Lower lobe of right lung (tissue), 2 donors: Measurements from ENCODE around the gene BBS7. TPM values are rescaled to one million over a fixed set of nuclear protein-coding genes. Genes with fewer than 3 reads are reported as not detected.

Source experiments
- ATAC-seq, 2 donors: fragments of 200-7000 bp; cut with Tn5 transposase; one replicate each; pipeline ENCODE4 v1.9.1; 2020 to 2022; ENCODE audit warnings: mild to moderate bottlenecking in 2 of 2, moderate library complexity in 2 of 2
- DNase-seq: peaks from one replicate; pipeline ENCODE4 v3.0.0-alpha.2; 2020
- H3K27ac ChIP-seq: fragments of 200-600 bp; one replicate; pipeline ENCODE4 v1.8.0; 2022
- H3K27me3 ChIP-seq: fragments of 200-600 bp; one replicate; pipeline ENCODE4 v1.8.0; 2022; ENCODE audit warnings: low read depth
- H3K36me3 ChIP-seq: fragments of 200-600 bp; one replicate; pipeline ENCODE4 v1.8.0; 2022; ENCODE audit warnings: mild to moderate bottlenecking
- H3K4me1 ChIP-seq: fragments of 200-600 bp; one replicate; pipeline ENCODE4 v1.8.0; 2022
- H3K4me3 ChIP-seq: fragments of 200-600 bp; one replicate; pipeline ENCODE4 v1.8.0; 2022; ENCODE audit warnings: mild to moderate bottlenecking
- H3K9me3 ChIP-seq: fragments of 200-600 bp; one replicate; pipeline ENCODE4 v1.8.0; 2022
- intact Hi-C: fragments of 100-400 bp; cut with DNase I; formaldehyde crosslinking; loops from one replicate; pipeline ENCODE4 v1.11.0; 2022
- total RNA-seq: library from RNA; stranded (reverse); fragmentation: NEBNext Ultra II Directional; extraction: Animal tissue kit (Norgen Biotek cat#: 25700); gene quantifications from one replicate; pipeline ENCODE4 v1.2.1, GENCODE V29; 2021
- TF ChIP-seq, protein P1 (sequence below): fragments of 200-600 bp; IDR thresholded peaks from one replicate; pipeline ENCODE4 v1.8.0; 2022; ENCODE audit warnings: antibody characterized with exemption, mild to moderate bottlenecking
- donor health status: DM: no; HTN: yes; CAD: no; lungs with severe emphysema.

The BBS7 gene
- total RNA-seq, 1 donor from 2014 or later = 15.1 TPM

DNA sequence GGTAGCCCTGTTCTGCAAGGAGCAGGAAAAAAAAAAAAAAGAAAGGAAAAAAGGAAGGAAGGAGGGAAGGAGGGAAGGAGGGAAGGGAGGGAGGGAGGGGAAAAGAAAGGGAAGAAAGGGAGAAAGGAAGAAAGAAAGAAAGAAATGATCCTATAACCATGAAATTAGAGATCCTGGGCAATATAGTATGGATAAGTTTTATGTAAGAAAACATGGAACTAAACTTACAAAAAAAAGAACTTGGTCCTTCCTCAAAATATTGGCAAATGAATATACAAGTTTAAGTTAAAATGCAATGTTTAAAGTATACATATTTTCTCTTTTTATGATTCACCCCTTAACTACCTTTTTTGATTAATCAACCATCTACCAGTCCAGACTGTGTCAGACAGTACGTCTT is 18.9 kb downstream of the BBS7 start:
- no peaks in the 10 kb centered on the region for H3K27me3 ChIP-seq
- H3K27ac ChIP-seq = no peak overlapping the region
- intact Hi-C loops = no loop called here
- peaks cover 33% of the 10 kb centered on the region for H3K36me3 ChIP-seq
- ATAC-seq (no peak), DNase-seq (no peak)
- H3K4me1 ChIP-seq = no peaks in the 10 kb centered on the region
- TF ChIP-seq, protein P1, sequence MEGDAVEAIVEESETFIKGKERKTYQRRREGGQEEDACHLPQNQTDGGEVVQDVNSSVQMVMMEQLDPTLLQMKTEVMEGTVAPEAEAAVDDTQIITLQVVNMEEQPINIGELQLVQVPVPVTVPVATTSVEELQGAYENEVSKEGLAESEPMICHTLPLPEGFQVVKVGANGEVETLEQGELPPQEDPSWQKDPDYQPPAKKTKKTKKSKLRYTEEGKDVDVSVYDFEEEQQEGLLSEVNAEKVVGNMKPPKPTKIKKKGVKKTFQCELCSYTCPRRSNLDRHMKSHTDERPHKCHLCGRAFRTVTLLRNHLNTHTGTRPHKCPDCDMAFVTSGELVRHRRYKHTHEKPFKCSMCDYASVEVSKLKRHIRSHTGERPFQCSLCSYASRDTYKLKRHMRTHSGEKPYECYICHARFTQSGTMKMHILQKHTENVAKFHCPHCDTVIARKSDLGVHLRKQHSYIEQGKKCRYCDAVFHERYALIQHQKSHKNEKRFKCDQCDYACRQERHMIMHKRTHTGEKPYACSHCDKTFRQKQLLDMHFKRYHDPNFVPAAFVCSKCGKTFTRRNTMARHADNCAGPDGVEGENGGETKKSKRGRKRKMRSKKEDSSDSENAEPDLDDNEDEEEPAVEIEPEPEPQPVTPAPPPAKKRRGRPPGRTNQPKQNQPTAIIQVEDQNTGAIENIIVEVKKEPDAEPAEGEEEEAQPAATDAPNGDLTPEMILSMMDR = no peak
- no peak overlapping the region for H3K4me3 ChIP-seq
- H3K9me3 ChIP-seq = no peaks in the 10 kb centered on the region

DNA sequence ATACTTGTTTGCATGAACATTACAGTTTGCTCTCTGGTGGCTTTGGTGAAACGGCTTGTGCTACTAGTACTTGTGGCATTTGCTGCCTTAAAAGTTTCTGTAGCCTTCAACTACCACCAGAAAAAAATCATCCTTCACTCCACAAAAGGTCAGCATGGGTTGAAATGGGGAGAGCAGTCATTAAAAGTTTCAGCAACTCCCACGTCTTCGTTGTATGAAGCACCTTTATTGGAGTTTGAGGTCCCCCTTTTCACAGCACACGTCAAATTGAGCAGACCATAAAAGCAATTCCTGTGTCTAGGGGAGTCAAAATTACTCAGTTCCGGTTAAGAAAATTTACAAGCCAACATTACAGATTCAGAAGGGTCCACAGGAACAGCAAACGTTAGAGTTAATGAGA is 23.6 kb downstream of the BBS7 start:
- intact Hi-C loops = no loop called here
- no peaks in the 10 kb centered on the region for H3K27me3 ChIP-seq
- TF ChIP-seq, protein P1 = no peak
- ATAC-seq (no peak), DNase-seq (no peak)
- no peak overlapping the region for H3K4me3 ChIP-seq
- no peak overlapping the region for H3K27ac ChIP-seq
- no peaks in the 10 kb centered on the region for H3K4me1 ChIP-seq
- no peaks in the 10 kb centered on the region for H3K9me3 ChIP-seq
- H3K36me3 ChIP-seq = peaks cover 63% of the 10 kb centered on the region

- peaks cover 57% of the 10 kb centered on the region for H3K36me3 ChIP-seq
- H3K4me1 ChIP-seq = no peaks in the 10 kb centered on the region
- H3K27ac ChIP-seq = no peak overlapping the region
- H3K4me3 ChIP-seq = no peak overlapping the region
- intact Hi-C loops = no loop called here
- H3K27me3 ChIP-seq = no peaks in the 10 kb centered on the region
- ATAC-seq = no peak
- TF ChIP-seq, protein P1 = no peak
- no peaks in the 10 kb centered on the region for H3K9me3 ChIP-seq
- no peak for DNase-seq
Measured at GRCh38 chr4:121842862-121843261, 27.4 kb downstream of the BBS7 start.

GRCh38 chr4:121838136-121838535 is 32.1 kb downstream of the BBS7 start:
- Histone ChIP-seq H3K4me3 (no peak overlapping the region), H3K27ac (no peak overlapping the region), H3K27me3 (no peaks in the 10 kb centered on the region), H3K36me3 (peaks cover 48% of the 10 kb centered on the region), H3K9me3 (no peaks in the 10 kb centered on the region), H3K4me1 (no peaks in the 10 kb centered on the region)
- intact Hi-C loops = no loop called here
- DNase-seq (no peak), ATAC-seq (no peak)
- TF ChIP-seq, protein P1 = no peak

DNA sequence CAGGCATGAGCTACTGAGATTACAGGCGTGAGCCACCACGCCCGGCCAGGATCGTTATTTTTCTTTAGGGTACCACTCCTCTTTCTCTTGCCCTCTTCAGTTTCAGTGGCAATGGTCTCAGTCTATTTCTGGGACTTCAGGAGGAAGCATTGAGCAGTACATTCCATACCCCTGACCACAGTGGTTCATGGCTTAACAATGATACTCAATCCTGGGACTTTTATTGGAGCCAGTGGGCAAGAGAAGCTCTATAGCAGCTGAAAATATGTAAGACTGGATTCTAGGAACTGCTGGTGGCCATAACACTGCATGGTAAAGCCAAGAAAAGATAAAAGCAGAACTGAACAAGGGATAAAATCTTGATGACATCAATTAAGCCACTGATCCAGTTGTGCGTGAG is 40.8 kb downstream of the BBS7 start:
- TF ChIP-seq, protein P1 = no peak
- no peak overlapping the region for H3K27ac ChIP-seq
- H3K36me3 ChIP-seq = peaks cover 62% of the 10 kb centered on the region
- no peak for DNase-seq
- peaks cover 5% of the 10 kb centered on the region for H3K4me1 ChIP-seq
- no peak overlapping the region for H3K4me3 ChIP-seq
- ATAC-seq = no peak
- H3K9me3 ChIP-seq = no peaks in the 10 kb centered on the region
- H3K27me3 ChIP-seq = no peaks in the 10 kb centered on the region
- intact Hi-C loops = no loop called here

DNA sequence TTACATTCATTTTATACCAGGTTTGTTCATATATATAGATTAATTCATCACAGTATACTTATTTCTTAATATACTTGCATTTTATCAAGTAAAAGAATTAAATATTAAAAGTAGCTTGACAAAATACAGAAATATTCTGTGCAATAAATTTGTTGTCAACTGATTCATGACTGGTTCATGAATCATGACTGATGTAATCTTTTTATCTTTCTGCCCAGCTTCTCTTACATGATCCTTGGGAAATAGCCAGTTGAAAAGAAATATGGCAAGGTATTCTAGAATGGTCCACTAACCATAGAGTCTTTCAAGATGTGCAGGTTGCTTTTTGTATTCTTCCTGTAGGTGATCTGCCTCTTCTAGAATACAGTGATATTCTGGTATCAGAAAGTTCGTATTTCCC is 42.4 kb downstream of the BBS7 start:
- peaks cover 46% of the 10 kb centered on the region for H3K36me3 ChIP-seq
- intact Hi-C loops = no loop called here

More for the DNA sequence above, 42.4 kb downstream of the BBS7 start:
- TF ChIP-seq, protein P1 = no peak
- Histone ChIP-seq H3K27me3 (no peaks in the 10 kb centered on the region), H3K4me3 (no peak overlapping the region), H3K27ac (no peak overlapping the region), H3K9me3 (no peaks in the 10 kb centered on the region), H3K4me1 (peaks cover 16% of the 10 kb centered on the region)
- ATAC-seq (no peak), DNase-seq (no peak)
